ENCODE measurements around the gene ELN. TPM values are rescaled to one million over a fixed set of nuclear protein-coding genes. Genes with fewer than 3 reads are reported as not detected.
A peak's percentile ranks its signal among the peaks of the same experiment; 100 is the strongest.
"Not testable (repeated sequence)": the region's sequence is repeated elsewhere in the genome, so short reads cannot be mapped to it uniquely, and the experiment has no call there.

The ELN gene
- total and polyA plus RNA-seq, 2 of the 8 experiments (the other 6 are each of a cell fraction or from before 2014, with no cell fraction given), result 5.1 to 5.6 TPM

- TF ChIP-seq SIN3A (conservative IDR thresholded peaks at IDR 0.05 in 1 of 2, IDR thresholded peaks at IDR 0.05 in 1 of 2; ENCODE audit: low read depth in 1 of 2, low read length in 2 of 2) (0 out of 4 replicates have a peak, but pooled peaks of 1 of the 2 experiments have one; percentile 42), BRCA1 (IDR thresholded peaks at IDR 0.05; ENCODE audit: low read depth, low read length) (0 out of 2 replicates have a peak, but pooled peaks have one; percentile 18), SIRT6 (IDR thresholded peaks at IDR 0.05; ENCODE audit: low read length) (no peak), JUND (IDR thresholded peaks at IDR 0.05; ENCODE audit: low read length) (0 out of 2 replicates have a peak, but pooled peaks have one; percentile 30), TCF12 (IDR thresholded peaks at IDR 0.05; ENCODE audit: low read depth, low read length) (peak; percentile 59; the same call in 1 of the 2 replicates), KDM1A (IDR thresholded peaks at IDR 0.05; ENCODE audit: borderline replicate concordance, low read length) (0 out of 2 replicates have a peak, but pooled peaks have one; percentile 17), RAD21 (IDR thresholded peaks at IDR 0.05 in 1 of 2, conservative IDR thresholded peaks at IDR 0.05 in 1 of 2; ENCODE audit: low read depth in 2 of 2, low read length in 2 of 2) (peak; percentile 79 to 85), BACH1 (IDR thresholded peaks at IDR 0.05; ENCODE audit: low read length) (peak; percentile 62; the same call in 1 of the 2 replicates)
These were observed 49.1 kb upstream of the ELN start (continued) for GRCh38 chr7:73978661-73979563.

GRCh38 chr7:73979656-73980055 lies 48.3 kb upstream of the ELN start:
- H3K79me1 ChIP-seq (ENCODE audit: low read depth, low read length); H3K14ac ChIP-seq (ENCODE audit: insufficient read length); H2AK5ac ChIP-seq (ENCODE audit: low read depth, low read length); H3K56ac ChIP-seq (replicated peaks; ENCODE audit: insufficient read length, low read depth, low read length); H3K4me2 ChIP-seq (ENCODE audit: insufficient read depth in 1 of 2, low read depth in 2 of 2, low read length in 2 of 2); H4K5ac ChIP-seq (ENCODE audit: insufficient read length, low read depth, low read length); H2BK12ac ChIP-seq (ENCODE audit: low read depth, low read length); H2BK5ac ChIP-seq (ENCODE audit: low read depth, low read length); H3K4me1 ChIP-seq (replicated peaks in 1 of 4; ENCODE audit: control insufficient read depth in 3 of 4, insufficient read depth in 4 of 4, low read length in 3 of 4); H3K4ac ChIP-seq (replicated peaks; ENCODE audit: insufficient read length, low read depth, low read length); H3K23ac ChIP-seq (ENCODE audit: insufficient read length); H3K18ac ChIP-seq (ENCODE audit: extremely low read depth, low read length); H3K4me3 ChIP-seq (ENCODE audit: extremely low read depth in 1 of 4, insufficient read depth in 2 of 4, low read depth in 3 of 4, low read length in 4 of 4); H3K27ac ChIP-seq (ENCODE audit: low read depth, low read length); H2BK20ac ChIP-seq (ENCODE audit: low read length); H3K27me3 ChIP-seq (replicated peaks in 1 of 4; ENCODE audit: control insufficient read depth in 3 of 4, extremely low read depth in 1 of 4, insufficient read depth in 3 of 4, low read length in 3 of 4); H2BK15ac ChIP-seq (ENCODE audit: low read length); H2BK120ac ChIP-seq (replicated peaks; ENCODE audit: low read depth, low read length); FAIRE-seq; DNase-seq (ENCODE audit: low read depth in 1 of 2, low spot score in 2 of 2); H3K9me3 ChIP-seq (ENCODE audit: insufficient read depth in 2 of 2, low read depth in 1 of 2, low read length in 1 of 2); H3K9ac ChIP-seq (replicated peaks in 1 of 4; ENCODE audit: extremely low read depth in 1 of 4, low read depth in 3 of 4, low read length in 3 of 4); POLR2A ChIA-PET (ENCODE audit: partially characterized antibody); H4K91ac ChIP-seq (replicated peaks; ENCODE audit: insufficient read length, low read length); H3K23me2 ChIP-seq (ENCODE audit: low read depth, low read length); H3K79me2 ChIP-seq (ENCODE audit: control insufficient read depth in 1 of 2, insufficient read depth in 2 of 2, low read length in 2 of 2); H4K20me1 ChIP-seq (replicated peaks in 1 of 2; ENCODE audit: control insufficient read depth in 1 of 2, insufficient read depth in 2 of 2, low read length in 2 of 2); H2AFZ ChIP-seq (ENCODE audit: low read length); H4K8ac ChIP-seq (ENCODE audit: extremely low read depth, insufficient read depth, low read length); H3K36me3 ChIP-seq (ENCODE audit: control insufficient read depth in 2 of 4, insufficient read depth in 4 of 4, low read length in 3 of 4): not testable (repeated sequence)
- CTCF ChIA-PET (ENCODE audit: partially characterized antibody), result interaction anchor here (0.7 to 2.9 kb wide), 27 partner anchors 8 to 196 kb away, joined by 3 to 17 read pairs (median 5); no protein-coding TSS in a partner anchor
- WGBS, 2 experiments (ENCODE audit: extremely low coverage in 1 of 2, insufficient coverage in 1 of 2, insufficient read length in 1 of 2, insufficient replicate concordance in 2 of 2, low coverage in 1 of 2, low lambda C conversion rate in 2 of 2, missing lambda C conversion rate in 1 of 2), result 93% methylated on average over 9 of the region's 9 CpGs; no CpG with 5 or more reads in 1 of the 2 experiments
